ENCODE data around the gene KRT4. TPM values are rescaled to one million over a fixed set of nuclear protein-coding genes. Genes with fewer than 3 reads are reported as not detected.
A peak's percentile ranks its signal among the peaks of the same experiment; 100 is the strongest.

KRT4 gene
- total and polyA plus RNA-seq, 3 experiments from 2014 or later: not detected

DNA sequence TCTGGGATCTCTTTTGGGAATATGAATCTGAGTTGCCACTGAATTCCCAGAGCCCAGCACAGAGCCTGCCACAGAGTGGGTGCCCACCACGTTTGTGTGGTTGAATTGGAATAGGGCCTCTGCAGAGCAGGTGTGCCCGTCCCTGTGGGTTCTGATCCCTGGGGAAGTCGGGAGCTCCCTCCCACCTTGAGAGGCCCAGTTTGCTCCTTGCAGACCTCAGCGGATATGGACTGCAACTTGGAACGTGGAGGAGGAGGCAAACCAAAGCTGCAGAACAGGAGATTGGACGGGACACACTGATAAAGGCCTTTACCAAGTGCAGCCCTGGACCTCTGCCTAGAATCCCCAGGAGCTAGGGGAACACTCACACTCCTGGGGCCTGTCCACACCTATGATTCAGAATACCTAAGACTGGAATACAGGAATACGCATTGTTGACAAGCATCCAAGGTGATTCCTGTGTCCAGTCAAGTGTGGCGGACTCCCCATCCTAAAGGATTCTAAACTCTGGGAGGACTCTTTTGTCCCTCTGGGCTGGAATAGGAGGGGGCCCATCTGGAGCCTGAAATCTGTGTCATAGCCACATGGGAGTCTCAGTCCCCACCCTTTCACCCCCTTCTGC is 39.2 kb downstream of the KRT4 start:
- Mint-ChIP-seq H3K4me1 (no peaks in the 10 kb centered on the region), H3K9me3 (no peaks in the 10 kb centered on the region), H3K36me3 (no peaks in the 10 kb centered on the region), H3K27me3 (peaks cover 5 to 47% of the 10 kb centered on the region in 2 donors), H3K27ac (peak overlapping the region in 1 of 8 donors; percentile 61), H3K4me3 (no peak overlapping the region)
- no peaks in the 10 kb centered on the region for H3K9me3 ChIP-seq (ENCODE audit: low read length)
- CTCF ChIA-PET: no interaction called here
- no peaks in the 10 kb centered on the region for H3K27me3 ChIP-seq (ENCODE audit: insufficient read depth, low read length, poor library complexity, severe bottlenecking)
- DNase-seq: no peak
- no peaks in the 10 kb centered on the region for H3K36me3 ChIP-seq (ENCODE audit: insufficient read depth, low read length)
- H3K27ac ChIP-seq (ENCODE audit: low read depth, low read length): no peak overlapping the region
- no peak overlapping the region for H3K4me3 ChIP-seq (ENCODE audit: low read length)
- POLR2A ChIA-PET: no interaction called here
- no peaks in the 10 kb centered on the region for H3K4me1 ChIP-seq (ENCODE audit: insufficient read depth, low read length)

DNA sequence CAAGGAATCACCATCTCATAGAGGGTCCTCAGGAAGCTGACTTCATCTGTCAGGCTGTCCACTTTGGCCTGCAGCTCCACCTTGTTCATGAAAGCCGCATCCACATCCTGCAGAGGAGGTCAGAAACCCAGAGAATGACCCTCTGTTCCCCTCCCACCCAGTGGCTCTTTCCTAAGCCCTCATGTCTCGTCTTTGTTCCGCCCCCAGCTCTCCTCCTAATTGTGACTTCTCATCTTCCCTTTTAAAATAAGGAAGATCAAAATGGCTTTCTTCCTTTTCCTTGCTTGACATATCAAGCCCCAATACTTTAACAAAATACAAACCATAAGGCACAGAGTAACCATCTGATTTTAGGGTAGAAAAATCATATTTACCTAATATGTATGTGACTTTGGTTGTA is 41.1 kb downstream of the KRT4 start:
- Histone ChIP-seq H3K4me1 (ENCODE audit: insufficient read depth, low read length) (no peaks in the 10 kb centered on the region), H3K27ac (ENCODE audit: low read depth, low read length) (no peak overlapping the region), H3K9me3 (ENCODE audit: low read length) (no peaks in the 10 kb centered on the region), H3K27me3 (ENCODE audit: insufficient read depth, low read length, poor library complexity, severe bottlenecking) (no peaks in the 10 kb centered on the region), H3K36me3 (ENCODE audit: insufficient read depth, low read length) (no peaks in the 10 kb centered on the region), H3K4me3 (ENCODE audit: low read length) (no peak overlapping the region)
- CTCF ChIA-PET: no interaction called here
- no peak overlapping the region for H3K27ac Mint-ChIP-seq
- no peaks in the 10 kb centered on the region for H3K36me3 Mint-ChIP-seq
- peaks cover 5 to 42% of the 10 kb centered on the region in 2 donors for H3K27me3 Mint-ChIP-seq
- no peaks in the 10 kb centered on the region for H3K9me3 Mint-ChIP-seq
- no peaks in the 10 kb centered on the region for H3K4me1 Mint-ChIP-seq
- no peak overlapping the region for H3K4me3 Mint-ChIP-seq
- DNase-seq: no peak
- POLR2A ChIA-PET: no interaction called here

DNA sequence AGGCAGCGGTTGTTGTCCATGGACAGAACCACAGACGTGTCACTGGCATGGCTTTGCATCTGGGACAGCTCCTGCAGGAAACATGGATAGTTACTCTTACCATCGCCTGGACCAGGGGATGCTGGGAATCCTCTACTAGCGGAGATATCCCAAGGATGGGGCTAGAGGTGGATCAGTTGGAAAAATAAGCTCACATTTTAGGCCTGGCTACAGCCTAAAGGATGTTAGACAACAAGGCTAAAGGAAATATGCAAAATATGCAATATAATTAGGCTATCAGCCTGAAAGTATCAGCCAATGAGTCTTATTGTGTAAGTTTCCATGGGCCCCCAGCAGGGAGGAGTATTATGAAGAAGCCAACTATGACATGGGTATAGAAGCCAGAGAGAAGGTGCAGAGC is 41.7 kb downstream of the KRT4 start:
- ChIA-PET POLR2A (no interaction called here), CTCF (no interaction called here)
- Histone ChIP-seq H3K27me3 (ENCODE audit: insufficient read depth, low read length, poor library complexity, severe bottlenecking) (no peaks in the 10 kb centered on the region), H3K36me3 (ENCODE audit: insufficient read depth, low read length) (no peaks in the 10 kb centered on the region), H3K4me3 (ENCODE audit: low read length) (no peak overlapping the region), H3K4me1 (ENCODE audit: insufficient read depth, low read length) (no peaks in the 10 kb centered on the region), H3K9me3 (ENCODE audit: low read length) (no peaks in the 10 kb centered on the region), H3K27ac (ENCODE audit: low read depth, low read length) (no peak overlapping the region)
- H3K27ac Mint-ChIP-seq: no peak overlapping the region
- H3K4me1 Mint-ChIP-seq: no peaks in the 10 kb centered on the region
- no peak overlapping the region for H3K4me3 Mint-ChIP-seq
- H3K36me3 Mint-ChIP-seq: no peaks in the 10 kb centered on the region
- peaks cover 3 to 47% of the 10 kb centered on the region in 2 donors for H3K27me3 Mint-ChIP-seq
- DNase-seq: no peak
- no peaks in the 10 kb centered on the region for H3K9me3 Mint-ChIP-seq

- POLR2A ChIA-PET: no interaction called here
- Mint-ChIP-seq H3K36me3 (no peaks in the 10 kb centered on the region), H3K27me3 (peaks cover 5 to 44% of the 10 kb centered on the region in 2 donors), H3K4me1 (no peaks in the 10 kb centered on the region), H3K4me3 (no peak overlapping the region), H3K27ac (no peak overlapping the region), H3K9me3 (no peaks in the 10 kb centered on the region)
- Histone ChIP-seq H3K36me3 (ENCODE audit: insufficient read depth, low read length) (no peaks in the 10 kb centered on the region), H3K27ac (ENCODE audit: low read depth, low read length) (no peak overlapping the region), H3K9me3 (ENCODE audit: low read length) (no peaks in the 10 kb centered on the region), H3K27me3 (ENCODE audit: insufficient read depth, low read length, poor library complexity, severe bottlenecking) (no peaks in the 10 kb centered on the region), H3K4me3 (ENCODE audit: low read length) (no peak overlapping the region), H3K4me1 (ENCODE audit: insufficient read depth, low read length) (no peaks in the 10 kb centered on the region)
- DNase-seq: no peak
- CTCF ChIA-PET: no interaction called here
These were observed 42.4 kb downstream of the KRT4 start for GRCh38 chr12:52771505-52771904.

DNA sequence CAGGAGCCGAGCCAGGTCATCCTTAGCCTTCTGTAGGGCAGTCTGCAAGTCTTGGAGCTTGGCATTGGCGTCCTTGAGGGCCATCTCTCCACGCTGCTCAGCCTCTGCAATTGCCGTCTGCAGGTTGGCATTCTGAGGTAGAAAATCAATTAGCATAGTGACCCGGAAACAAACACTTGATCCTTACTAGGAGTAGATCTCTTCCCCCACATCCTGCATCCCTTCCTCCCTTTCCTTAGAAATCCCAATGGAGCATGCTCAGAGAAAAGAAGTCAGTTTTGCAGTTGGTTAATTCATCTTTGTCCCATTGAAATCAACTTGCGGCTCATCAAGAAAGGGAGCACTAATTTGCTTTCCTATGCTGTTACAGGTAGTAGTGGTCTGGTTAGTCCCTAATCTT is 42.8 kb downstream of the KRT4 start:
- Histone ChIP-seq H3K36me3 (ENCODE audit: insufficient read depth, low read length) (no peaks in the 10 kb centered on the region), H3K9me3 (ENCODE audit: low read length) (no peaks in the 10 kb centered on the region), H3K4me1 (ENCODE audit: insufficient read depth, low read length) (no peaks in the 10 kb centered on the region), H3K27me3 (ENCODE audit: insufficient read depth, low read length, poor library complexity, severe bottlenecking) (no peaks in the 10 kb centered on the region), H3K4me3 (ENCODE audit: low read length) (no peak overlapping the region), H3K27ac (ENCODE audit: low read depth, low read length) (no peak overlapping the region)
- Mint-ChIP-seq H3K9me3 (no peaks in the 10 kb centered on the region), H3K27me3 (peaks cover 5 to 47% of the 10 kb centered on the region in 2 donors), H3K4me1 (no peaks in the 10 kb centered on the region), H3K36me3 (no peaks in the 10 kb centered on the region), H3K4me3 (no peak overlapping the region), H3K27ac (no peak overlapping the region)
- ChIA-PET POLR2A (no interaction called here), CTCF (no interaction called here)
- no peak for DNase-seq

DNA sequence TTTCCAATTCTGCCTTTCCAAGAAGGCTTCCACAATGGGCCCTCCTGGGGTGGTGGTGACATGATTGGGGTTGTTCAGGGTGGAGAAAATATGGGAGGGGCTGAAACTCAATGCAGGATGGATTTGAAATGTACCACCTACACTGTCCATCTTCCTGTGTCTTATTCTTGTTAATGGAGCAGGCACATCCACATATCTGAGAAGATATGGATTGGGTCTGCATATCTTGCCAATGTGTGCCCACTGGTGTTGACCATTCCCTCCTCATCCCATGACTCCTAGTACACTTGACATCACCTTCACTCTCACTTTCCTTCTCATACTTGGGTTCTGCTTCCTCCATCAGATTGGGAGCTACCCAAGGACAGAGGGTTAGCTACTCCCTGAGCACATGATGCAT is 44.0 kb downstream of the KRT4 start:
- H3K4me1 ChIP-seq (ENCODE audit: insufficient read depth, low read length): no peaks in the 10 kb centered on the region
- H3K27ac Mint-ChIP-seq: peak overlapping the region in 1 of 8 donors; percentile 39
- H3K27me3 ChIP-seq (ENCODE audit: insufficient read depth, low read length, poor library complexity, severe bottlenecking): no peaks in the 10 kb centered on the region
- H3K36me3 Mint-ChIP-seq: no peaks in the 10 kb centered on the region
- no peak overlapping the region for H3K27ac ChIP-seq (ENCODE audit: low read depth, low read length)
- no peaks in the 10 kb centered on the region for H3K9me3 Mint-ChIP-seq
- H3K27me3 Mint-ChIP-seq: peaks cover 5 to 44% of the 10 kb centered on the region in 2 donors
- H3K4me3 Mint-ChIP-seq: no peak overlapping the region
- H3K36me3 ChIP-seq (ENCODE audit: insufficient read depth, low read length): no peaks in the 10 kb centered on the region
- ChIA-PET CTCF (no interaction called here), POLR2A (no interaction called here)
- no peak for DNase-seq
- no peak overlapping the region for H3K4me3 ChIP-seq (ENCODE audit: low read length)
- no peaks in the 10 kb centered on the region for H3K9me3 ChIP-seq (ENCODE audit: low read length)
- H3K4me1 Mint-ChIP-seq: no peaks in the 10 kb centered on the region

DNA sequence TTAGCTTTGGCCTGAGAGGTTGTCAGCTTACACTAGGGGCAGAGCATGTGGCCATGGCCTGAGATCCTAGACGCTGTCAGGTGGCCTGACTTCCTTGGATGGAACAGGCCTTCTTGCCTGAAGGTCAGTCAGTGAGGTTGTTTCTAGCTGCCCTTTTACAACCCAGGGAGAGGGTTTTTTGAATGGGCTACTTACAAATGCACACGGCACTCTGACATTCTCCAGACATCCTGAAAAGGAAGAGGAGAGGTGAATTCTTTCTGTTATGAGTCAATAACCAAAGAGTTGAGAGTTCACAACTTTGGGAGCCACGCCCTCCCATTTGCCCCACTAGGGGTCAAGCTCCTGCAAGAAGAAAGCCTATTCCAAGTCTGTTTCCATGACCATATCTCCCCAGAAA is 44.6 kb downstream of the KRT4 start:
- no peaks in the 10 kb centered on the region for H3K9me3 ChIP-seq (ENCODE audit: low read length)
- no peaks in the 10 kb centered on the region for H3K27me3 ChIP-seq (ENCODE audit: insufficient read depth, low read length, poor library complexity, severe bottlenecking)
- H3K4me3 ChIP-seq (ENCODE audit: low read length): no peak overlapping the region
- POLR2A ChIA-PET: no interaction called here
- H3K4me1 ChIP-seq (ENCODE audit: insufficient read depth, low read length): no peaks in the 10 kb centered on the region
- CTCF ChIA-PET: no interaction called here
- no peak overlapping the region for H3K27ac ChIP-seq (ENCODE audit: low read depth, low read length)
- Mint-ChIP-seq H3K27me3 (peaks cover 6 to 50% of the 10 kb centered on the region in 2 donors), H3K4me1 (no peaks in the 10 kb centered on the region), H3K4me3 (no peak overlapping the region), H3K27ac (no peak overlapping the region), H3K9me3 (no peaks in the 10 kb centered on the region), H3K36me3 (no peaks in the 10 kb centered on the region)
- H3K36me3 ChIP-seq (ENCODE audit: insufficient read depth, low read length): no peaks in the 10 kb centered on the region
- no peak for DNase-seq

- Histone ChIP-seq H3K4me3 (ENCODE audit: low read length) (no peak overlapping the region), H3K27me3 (ENCODE audit: insufficient read depth, low read length, poor library complexity, severe bottlenecking) (no peaks in the 10 kb centered on the region), H3K27ac (ENCODE audit: low read depth, low read length) (no peak overlapping the region), H3K36me3 (ENCODE audit: insufficient read depth, low read length) (no peaks in the 10 kb centered on the region), H3K9me3 (ENCODE audit: low read length) (no peaks in the 10 kb centered on the region), H3K4me1 (ENCODE audit: insufficient read depth, low read length) (no peaks in the 10 kb centered on the region)
- Mint-ChIP-seq H3K27ac (no peak overlapping the region), H3K4me3 (no peak overlapping the region), H3K27me3 (peaks cover 6 to 50% of the 10 kb centered on the region in 2 donors), H3K4me1 (no peaks in the 10 kb centered on the region), H3K36me3 (no peaks in the 10 kb centered on the region), H3K9me3 (no peaks in the 10 kb centered on the region)
- no peak for DNase-seq
- CTCF ChIA-PET: no interaction called here
- POLR2A ChIA-PET: no interaction called here
These were observed 45.3 kb downstream of the KRT4 start for GRCh38 chr12:52768479-52769200.
